ENCODE data around the gene GLYATL2. TPM values are rescaled to one million over a fixed set of nuclear protein-coding genes. Genes with fewer than 3 reads are reported as not detected.

The GLYATL2 gene
- total and polyA plus RNA-seq, 2 of the 13 experiments (the other 11 are each of a cell fraction or from before 2014, with no cell fraction given) = not detected

DNA sequence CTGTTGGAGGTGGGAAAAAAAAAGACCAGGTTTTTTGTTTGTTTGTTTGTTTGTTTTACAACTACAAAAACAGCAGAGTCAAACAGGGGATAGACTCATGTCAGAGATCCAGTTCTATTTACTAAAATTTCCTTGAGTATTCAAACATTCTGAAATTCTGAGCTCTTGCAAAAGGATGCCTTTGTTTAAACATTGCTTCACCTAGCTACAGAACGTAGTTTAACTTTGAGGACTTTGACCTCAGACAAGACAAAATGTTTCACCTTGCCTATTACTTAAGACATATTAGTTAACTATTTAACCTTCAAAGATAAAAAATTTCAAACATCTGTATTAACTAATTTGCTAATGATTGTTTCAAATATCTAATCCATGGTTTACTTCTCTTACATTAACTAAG lies 36.1 kb upstream of the GLYATL2 start (continued):
- TF ChIP-seq, protein P1, sequence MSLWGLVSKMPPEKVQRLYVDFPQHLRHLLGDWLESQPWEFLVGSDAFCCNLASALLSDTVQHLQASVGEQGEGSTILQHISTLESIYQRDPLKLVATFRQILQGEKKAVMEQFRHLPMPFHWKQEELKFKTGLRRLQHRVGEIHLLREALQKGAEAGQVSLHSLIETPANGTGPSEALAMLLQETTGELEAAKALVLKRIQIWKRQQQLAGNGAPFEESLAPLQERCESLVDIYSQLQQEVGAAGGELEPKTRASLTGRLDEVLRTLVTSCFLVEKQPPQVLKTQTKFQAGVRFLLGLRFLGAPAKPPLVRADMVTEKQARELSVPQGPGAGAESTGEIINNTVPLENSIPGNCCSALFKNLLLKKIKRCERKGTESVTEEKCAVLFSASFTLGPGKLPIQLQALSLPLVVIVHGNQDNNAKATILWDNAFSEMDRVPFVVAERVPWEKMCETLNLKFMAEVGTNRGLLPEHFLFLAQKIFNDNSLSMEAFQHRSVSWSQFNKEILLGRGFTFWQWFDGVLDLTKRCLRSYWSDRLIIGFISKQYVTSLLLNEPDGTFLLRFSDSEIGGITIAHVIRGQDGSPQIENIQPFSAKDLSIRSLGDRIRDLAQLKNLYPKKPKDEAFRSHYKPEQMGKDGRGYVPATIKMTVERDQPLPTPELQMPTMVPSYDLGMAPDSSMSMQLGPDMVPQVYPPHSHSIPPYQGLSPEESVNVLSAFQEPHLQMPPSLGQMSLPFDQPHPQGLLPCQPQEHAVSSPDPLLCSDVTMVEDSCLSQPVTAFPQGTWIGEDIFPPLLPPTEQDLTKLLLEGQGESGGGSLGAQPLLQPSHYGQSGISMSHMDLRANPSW (CRISPR knock-in tag; IDR thresholded peaks at IDR 0.05; ENCODE audit: borderline replicate concordance) = no peak
- TF ChIP-seq POLR2AphosphoS2 (IDR thresholded peaks at IDR 0.05; ENCODE audit: low read depth, low read length) (no peak), ZNF513 (CRISPR knock-in tag; conservative IDR thresholded peaks at IDR 0.05) (no peak), PBX3 (CRISPR knock-in tag; IDR thresholded peaks at IDR 0.05; ENCODE audit: borderline replicate concordance) (no peak), KLF16 (CRISPR knock-in tag; IDR thresholded peaks at IDR 0.05) (0 out of 4 replicates have a peak, but pooled peaks of 1 of the 2 experiments have one; percentile 22), NR2F1 (CRISPR knock-in tag; IDR thresholded peaks at IDR 0.05) (no peak), SOX6 (IDR thresholded peaks at IDR 0.05) (no peak), SOX6 (CRISPR knock-in tag; IDR thresholded peaks at IDR 0.05) (peak; percentile 55; the same call in 1 of the 2 replicates), SMAD1 (CRISPR knock-in tag; IDR thresholded peaks at IDR 0.05; ENCODE audit: borderline replicate concordance, low read depth) (no peak), ZNF10 (CRISPR knock-in tag; IDR thresholded peaks at IDR 0.05; ENCODE audit: borderline replicate concordance, low read depth) (no peak), NFIB (CRISPR knock-in tag; IDR thresholded peaks at IDR 0.05; ENCODE audit: borderline replicate concordance) (no peak), FOXO1 (CRISPR knock-in tag; IDR thresholded peaks at IDR 0.05) (no peak), ZNF317 (CRISPR knock-in tag; IDR thresholded peaks at IDR 0.05) (no peak), ZNF18 (CRISPR knock-in tag; IDR thresholded peaks at IDR 0.05; ENCODE audit: insufficient replicate concordance) (no peak), ERF (CRISPR knock-in tag; IDR thresholded peaks at IDR 0.05) (no peak), ZNF776 (CRISPR knock-in tag; IDR thresholded peaks at IDR 0.05) (no peak), SNAI1 (CRISPR knock-in tag; IDR thresholded peaks at IDR 0.05; ENCODE audit: borderline replicate concordance) (no peak)
- TF ChIP-seq, protein P2, sequence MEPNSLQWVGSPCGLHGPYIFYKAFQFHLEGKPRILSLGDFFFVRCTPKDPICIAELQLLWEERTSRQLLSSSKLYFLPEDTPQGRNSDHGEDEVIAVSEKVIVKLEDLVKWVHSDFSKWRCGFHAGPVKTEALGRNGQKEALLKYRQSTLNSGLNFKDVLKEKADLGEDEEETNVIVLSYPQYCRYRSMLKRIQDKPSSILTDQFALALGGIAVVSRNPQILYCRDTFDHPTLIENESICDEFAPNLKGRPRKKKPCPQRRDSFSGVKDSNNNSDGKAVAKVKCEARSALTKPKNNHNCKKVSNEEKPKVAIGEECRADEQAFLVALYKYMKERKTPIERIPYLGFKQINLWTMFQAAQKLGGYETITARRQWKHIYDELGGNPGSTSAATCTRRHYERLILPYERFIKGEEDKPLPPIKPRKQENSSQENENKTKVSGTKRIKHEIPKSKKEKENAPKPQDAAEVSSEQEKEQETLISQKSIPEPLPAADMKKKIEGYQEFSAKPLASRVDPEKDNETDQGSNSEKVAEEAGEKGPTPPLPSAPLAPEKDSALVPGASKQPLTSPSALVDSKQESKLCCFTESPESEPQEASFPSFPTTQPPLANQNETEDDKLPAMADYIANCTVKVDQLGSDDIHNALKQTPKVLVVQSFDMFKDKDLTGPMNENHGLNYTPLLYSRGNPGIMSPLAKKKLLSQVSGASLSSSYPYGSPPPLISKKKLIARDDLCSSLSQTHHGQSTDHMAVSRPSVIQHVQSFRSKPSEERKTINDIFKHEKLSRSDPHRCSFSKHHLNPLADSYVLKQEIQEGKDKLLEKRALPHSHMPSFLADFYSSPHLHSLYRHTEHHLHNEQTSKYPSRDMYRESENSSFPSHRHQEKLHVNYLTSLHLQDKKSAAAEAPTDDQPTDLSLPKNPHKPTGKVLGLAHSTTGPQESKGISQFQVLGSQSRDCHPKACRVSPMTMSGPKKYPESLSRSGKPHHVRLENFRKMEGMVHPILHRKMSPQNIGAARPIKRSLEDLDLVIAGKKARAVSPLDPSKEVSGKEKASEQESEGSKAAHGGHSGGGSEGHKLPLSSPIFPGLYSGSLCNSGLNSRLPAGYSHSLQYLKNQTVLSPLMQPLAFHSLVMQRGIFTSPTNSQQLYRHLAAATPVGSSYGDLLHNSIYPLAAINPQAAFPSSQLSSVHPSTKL (CRISPR knock-in tag; IDR thresholded peaks at IDR 0.05) = peak; percentile 94
